WERI-Rb-1 (cell line): ENCODE results near the gene NOD1.
A peak's percentile ranks its signal among the peaks of the same experiment; 100 is the strongest.

Experiments
- DNase-seq: peaks from one replicate; pipeline ENCODE4 v3.0.0-alpha.2; 2020
- H3K27ac ChIP-seq: fragments of 250-450 bp; sonication (Bioruptor Pico); 2 replicates; pipeline ENCODE4 v1.5.1; 2020; ENCODE audit warnings: mild to moderate bottlenecking, moderate library complexity
- H3K27me3 ChIP-seq: fragments of 250-450 bp; sonication (Bioruptor Pico); 2 replicates; pipeline ENCODE4 v1.5.1; 2021; ENCODE audit warnings: mild to moderate bottlenecking, low read depth, moderate library complexity; ENCODE audit not compliant: insufficient read depth, severe bottlenecking
- H3K36me3 ChIP-seq: fragments of 250-450 bp; sonication (Bioruptor Pico); 2 replicates; pipeline ENCODE4 v1.5.1; 2020; ENCODE audit warnings: mild to moderate bottlenecking, moderate library complexity
- H3K4me3 ChIP-seq: 2 replicates; pipeline ENCODE4 v1.5.1; 2011; ENCODE audit warnings: low read depth, mild to moderate bottlenecking, control low read depth, low read length
- H3K9me3 ChIP-seq: fragments of 250-450 bp; sonication (Bioruptor Pico); 2 replicates; pipeline ENCODE4 v1.5.1; 2021; ENCODE audit warnings: mild to moderate bottlenecking, moderate library complexity; ENCODE audit not compliant: severe bottlenecking
- TF ChIP-seq, protein P1 (sequence below): IDR thresholded peaks from 2 replicates; pipeline ENCODE4 v1.5.1; 2011; ENCODE audit warnings: low read depth, mild to moderate bottlenecking, control low read depth, inconsistent platforms, low read length

The NOD1 gene

DNA sequence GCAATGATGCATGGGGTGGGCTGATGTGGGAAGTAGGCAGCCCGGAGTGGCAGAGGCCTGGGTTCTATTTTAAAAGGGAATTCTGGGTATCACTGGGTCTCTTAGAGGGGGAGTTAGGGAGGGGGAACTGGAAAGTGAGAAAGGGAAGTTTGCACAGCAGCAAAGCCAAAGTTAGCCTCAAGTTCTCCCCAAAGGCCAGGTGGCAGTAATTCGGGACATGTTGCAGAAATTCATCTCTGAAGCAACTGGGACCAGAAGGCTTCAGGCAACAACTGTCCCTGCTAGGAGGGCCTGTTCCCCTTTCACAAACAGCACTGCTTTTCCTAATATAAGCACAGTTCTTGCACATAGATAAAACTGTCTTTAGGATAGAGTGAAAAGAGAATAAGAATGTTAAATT lies 67.4 kb downstream of the NOD1 start:
- no peak for DNase-seq
- H3K27me3 ChIP-seq, result no peaks in the 10 kb centered on the region
- TF ChIP-seq, protein P1, sequence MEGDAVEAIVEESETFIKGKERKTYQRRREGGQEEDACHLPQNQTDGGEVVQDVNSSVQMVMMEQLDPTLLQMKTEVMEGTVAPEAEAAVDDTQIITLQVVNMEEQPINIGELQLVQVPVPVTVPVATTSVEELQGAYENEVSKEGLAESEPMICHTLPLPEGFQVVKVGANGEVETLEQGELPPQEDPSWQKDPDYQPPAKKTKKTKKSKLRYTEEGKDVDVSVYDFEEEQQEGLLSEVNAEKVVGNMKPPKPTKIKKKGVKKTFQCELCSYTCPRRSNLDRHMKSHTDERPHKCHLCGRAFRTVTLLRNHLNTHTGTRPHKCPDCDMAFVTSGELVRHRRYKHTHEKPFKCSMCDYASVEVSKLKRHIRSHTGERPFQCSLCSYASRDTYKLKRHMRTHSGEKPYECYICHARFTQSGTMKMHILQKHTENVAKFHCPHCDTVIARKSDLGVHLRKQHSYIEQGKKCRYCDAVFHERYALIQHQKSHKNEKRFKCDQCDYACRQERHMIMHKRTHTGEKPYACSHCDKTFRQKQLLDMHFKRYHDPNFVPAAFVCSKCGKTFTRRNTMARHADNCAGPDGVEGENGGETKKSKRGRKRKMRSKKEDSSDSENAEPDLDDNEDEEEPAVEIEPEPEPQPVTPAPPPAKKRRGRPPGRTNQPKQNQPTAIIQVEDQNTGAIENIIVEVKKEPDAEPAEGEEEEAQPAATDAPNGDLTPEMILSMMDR, result no peak
- H3K27ac ChIP-seq, result no peak overlapping the region
- no peaks in the 10 kb centered on the region for H3K9me3 ChIP-seq
- H3K4me3 ChIP-seq, result no peak overlapping the region
- H3K36me3 ChIP-seq, result no peaks in the 10 kb centered on the region

DNA sequence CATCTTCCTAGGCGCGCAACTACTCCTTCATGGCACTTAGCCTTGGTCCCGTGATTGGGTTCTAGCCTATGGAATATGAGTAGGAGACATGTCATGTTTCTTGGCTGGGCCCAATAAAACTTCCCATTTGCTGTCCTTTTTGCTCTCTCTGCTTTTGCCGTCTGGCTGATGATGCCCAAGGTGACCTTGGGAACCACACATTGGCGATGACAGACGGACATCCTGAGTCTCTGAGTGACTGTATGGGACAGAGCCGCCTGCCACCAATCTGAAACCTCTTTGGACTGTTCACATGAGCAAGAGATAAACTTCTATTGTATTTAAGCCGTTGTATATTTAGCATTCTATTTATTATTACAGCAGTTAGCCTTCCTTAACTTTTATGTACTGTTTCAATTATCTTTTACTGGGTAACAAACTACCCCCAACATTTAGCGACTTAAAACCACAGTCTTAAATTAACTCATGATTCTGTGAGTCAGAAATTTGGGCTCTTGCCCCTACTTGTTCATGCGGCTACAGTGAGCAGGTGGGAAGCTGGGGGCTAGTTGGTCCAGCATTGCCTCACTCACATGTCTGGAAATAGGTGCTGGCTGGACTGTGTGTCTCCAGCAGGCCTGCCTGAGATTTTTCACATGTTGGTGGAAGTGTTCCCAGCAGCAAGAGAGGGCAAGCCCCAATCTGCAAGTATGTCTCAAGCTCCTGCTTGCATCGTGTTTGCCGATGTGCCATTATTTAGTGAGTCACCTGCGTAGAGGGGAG lies 71.7 kb downstream of the NOD1 start:
- no peak overlapping the region for H3K27ac ChIP-seq
- H3K9me3 ChIP-seq, result no peaks in the 10 kb centered on the region
- H3K27me3 ChIP-seq, result no peaks in the 10 kb centered on the region
- DNase-seq, result no peak
- no peak overlapping the region for H3K4me3 ChIP-seq
- TF ChIP-seq, protein P1, result no peak
- peaks cover 4% of the 10 kb centered on the region for H3K36me3 ChIP-seq

DNA sequence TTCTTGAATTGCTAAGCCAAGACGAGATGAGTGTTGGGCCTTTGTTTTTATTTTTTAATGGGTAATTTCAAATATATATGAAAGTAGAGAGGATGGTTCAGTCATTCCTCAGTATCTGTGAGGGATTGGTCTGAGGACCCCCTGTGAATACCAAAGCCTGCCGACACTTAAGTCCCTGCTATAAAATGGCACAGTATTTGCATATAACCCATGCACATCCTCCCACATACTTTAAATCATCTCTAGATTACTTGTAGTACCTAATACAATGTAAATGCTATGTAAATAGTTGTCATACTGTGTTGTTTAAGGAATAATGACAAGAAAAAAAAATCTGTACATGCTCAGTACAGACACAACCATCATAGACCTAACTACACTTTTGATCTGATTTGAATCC lies 73.4 kb downstream of the NOD1 start:
- Histone ChIP-seq H3K4me3 (no peak overlapping the region), H3K27me3 (no peaks in the 10 kb centered on the region), H3K9me3 (no peaks in the 10 kb centered on the region), H3K27ac (no peak overlapping the region), H3K36me3 (peaks cover 4% of the 10 kb centered on the region)
- no peak for DNase-seq
- TF ChIP-seq, protein P1, result no peak

DNA sequence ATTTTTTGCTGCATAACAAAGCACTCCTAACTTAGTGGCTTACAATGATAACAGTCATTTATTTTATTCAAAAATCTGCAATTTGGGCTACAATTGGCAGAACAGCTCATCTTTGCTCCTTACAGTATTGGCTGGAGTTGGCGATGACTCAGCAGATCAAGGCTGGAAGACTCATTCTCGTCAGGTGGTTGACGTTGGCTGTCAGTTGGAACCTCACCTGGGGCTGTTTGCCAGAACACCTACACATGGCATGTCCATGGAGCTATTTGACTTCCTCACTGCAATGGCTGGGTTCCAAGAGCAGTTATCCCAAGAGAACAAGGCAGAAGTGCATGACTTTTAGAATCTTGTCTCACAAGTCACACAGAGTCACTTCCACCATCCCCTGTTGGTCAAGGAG lies 75.1 kb downstream of the NOD1 start:
- Histone ChIP-seq H3K27me3 (no peaks in the 10 kb centered on the region), H3K9me3 (no peaks in the 10 kb centered on the region), H3K27ac (no peak overlapping the region), H3K4me3 (no peak overlapping the region), H3K36me3 (peaks cover 4% of the 10 kb centered on the region)
- DNase-seq, result no peak
- TF ChIP-seq, protein P1, result no peak

DNA sequence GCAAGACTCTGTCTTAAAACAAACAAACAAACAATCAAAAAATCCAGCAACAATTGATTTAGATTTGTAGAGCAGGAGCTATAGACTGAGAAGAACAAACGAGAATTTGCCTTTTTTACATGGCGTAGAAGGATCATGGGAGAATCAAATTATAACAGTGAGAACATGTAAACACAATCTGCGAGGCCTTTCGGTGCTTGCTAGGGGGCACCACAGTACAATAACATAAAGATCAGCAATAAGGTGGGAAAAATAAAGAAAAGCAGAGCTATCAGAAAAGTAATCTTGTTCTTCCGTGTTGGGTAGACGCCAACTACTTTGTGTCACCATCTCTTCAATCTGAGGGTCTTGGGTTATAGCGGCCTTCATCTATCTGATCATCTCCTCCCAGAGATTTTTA lies 82.2 kb downstream of the NOD1 start:
- Histone ChIP-seq H3K4me3 (no peak overlapping the region), H3K27me3 (no peaks in the 10 kb centered on the region), H3K36me3 (no peaks in the 10 kb centered on the region), H3K9me3 (no peaks in the 10 kb centered on the region), H3K27ac (no peak overlapping the region)
- TF ChIP-seq, protein P1, result 0 out of 2 replicates have a peak, but pooled peaks have one; percentile 11
- no peak for DNase-seq

DNA sequence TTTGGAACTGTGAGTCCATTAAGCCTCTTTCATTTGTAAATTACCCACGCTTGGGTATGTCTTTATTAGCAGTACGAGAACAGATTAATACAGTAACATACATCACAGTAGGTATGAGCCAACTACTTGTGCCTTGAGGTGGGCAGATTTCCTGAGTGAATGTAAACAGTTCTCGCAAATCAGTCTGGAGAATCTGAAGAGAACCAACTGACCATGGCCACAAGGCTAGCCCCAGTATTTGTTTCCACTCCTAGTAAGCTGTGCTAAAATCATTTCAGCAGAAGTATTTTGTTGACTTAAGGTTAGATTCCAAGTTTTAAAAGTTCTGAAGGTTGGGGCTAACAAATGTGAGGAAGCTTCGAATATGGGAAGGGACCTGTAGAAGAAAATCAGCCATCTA lies 82.9 kb downstream of the NOD1 start:
- Histone ChIP-seq H3K36me3 (no peaks in the 10 kb centered on the region), H3K4me3 (no peak overlapping the region), H3K27me3 (no peaks in the 10 kb centered on the region), H3K9me3 (no peaks in the 10 kb centered on the region), H3K27ac (no peak overlapping the region)
- TF ChIP-seq, protein P1, result no peak
- DNase-seq, result no peak
